A204.1 (cell line): ENCODE results near the gene UNC93A.
"Not testable (repeated sequence)": the region's sequence is repeated elsewhere in the genome, so short reads cannot be mapped to it uniquely, and the experiment has no call there.

ENCODE experiments used
- FAIRE-seq: peaks from 2 replicates; lab custom pipeline; 2012; peaks lifted over from hg19 to GRCh38; lab: Jason Lieb, UNC

UNC93A gene

DNA sequence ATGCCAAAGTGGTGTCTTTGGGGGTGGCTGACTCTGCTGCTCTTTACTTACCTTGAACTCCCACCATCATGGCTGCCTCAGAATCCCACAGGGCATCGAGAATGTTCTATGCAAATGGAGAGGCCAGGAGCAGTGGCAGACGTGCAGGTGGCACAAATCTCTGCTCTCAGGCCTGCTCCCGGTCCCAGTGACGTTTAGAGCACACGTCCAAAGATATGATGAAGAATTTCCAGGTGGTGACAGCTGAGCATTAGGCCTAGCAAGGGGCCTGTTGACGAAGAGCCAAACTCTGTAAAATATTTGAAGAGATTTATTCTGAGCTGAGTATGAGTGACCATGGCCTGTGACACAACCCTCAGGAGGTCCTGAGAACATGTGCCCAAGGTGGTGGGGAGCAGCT is 19.0 kb upstream of the UNC93A start:
- FAIRE-seq, result no peak

DNA sequence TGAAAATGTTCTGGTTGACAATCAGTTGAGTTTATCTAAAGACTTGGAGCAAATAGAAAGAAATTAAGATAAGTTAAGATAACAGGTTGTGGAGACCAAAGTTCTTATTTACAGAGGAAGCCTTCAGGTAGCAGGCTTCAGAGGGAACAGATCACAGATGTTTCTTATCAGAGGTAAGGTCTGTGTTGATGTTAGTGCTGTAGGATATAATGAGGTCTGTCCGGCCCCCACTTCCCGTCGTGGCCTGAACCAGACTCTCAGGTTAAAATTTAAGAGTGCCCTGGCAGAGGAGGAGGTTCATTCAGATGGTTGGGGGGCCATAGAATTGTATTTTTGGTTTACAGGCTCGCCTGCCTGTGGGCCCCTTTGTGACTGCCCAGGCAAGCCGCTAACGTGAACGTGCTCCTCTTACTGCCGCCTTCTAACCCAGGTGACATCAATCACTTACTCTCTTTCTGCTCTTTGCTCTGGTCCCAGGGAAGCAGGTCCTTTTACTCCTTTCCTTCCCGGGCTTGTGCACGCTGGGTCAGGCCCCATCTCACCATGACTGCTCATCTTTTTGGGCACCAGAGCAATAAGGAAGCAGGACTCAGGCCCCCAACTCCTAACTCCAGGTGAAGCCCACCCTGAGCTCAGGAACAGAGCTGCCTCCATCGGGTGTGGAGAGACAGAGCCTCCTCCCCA is 18.3 kb upstream of the UNC93A start:
- FAIRE-seq, result no peak

DNA sequence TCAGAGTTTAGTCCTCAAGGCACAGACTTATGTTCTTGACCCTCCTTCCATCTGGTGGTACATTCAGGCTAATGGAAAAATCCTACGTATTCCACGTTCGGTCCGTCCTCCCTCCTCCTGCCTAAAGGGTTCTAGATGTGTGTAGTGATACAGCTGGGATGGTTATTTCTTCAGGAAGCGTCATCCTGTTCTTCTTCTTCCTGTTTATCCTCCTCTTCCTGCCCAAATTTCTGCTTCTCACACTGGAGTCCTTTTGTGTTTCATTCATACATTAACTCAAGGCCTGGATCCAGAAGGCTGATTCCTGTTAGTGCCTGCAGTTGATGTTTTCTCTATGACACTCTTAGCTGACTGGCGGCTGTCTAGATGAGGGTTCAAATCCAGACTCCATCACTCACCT is 16.8 kb upstream of the UNC93A start:
- no peak for FAIRE-seq

DNA sequence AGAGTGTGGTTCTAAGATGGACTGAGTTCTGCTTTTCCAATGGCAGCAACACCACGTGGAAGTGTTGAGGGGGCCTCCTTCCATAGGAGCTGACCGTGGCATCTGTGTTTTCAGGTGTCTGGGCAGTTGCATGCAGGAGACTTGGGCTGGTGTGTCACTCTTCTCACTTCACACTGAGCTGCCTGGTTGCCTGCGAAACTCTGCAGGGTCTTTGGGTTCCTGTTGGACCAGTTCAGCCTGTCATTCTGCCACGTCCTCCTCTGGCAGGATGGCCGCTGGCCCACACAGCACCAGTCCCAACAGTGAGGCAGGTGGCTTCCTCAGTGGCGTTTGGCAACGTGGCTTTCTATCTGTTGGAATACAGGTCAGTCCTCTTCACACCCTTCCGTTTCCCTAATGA is 16.1 kb upstream of the UNC93A start:
- no peak for FAIRE-seq

DNA sequence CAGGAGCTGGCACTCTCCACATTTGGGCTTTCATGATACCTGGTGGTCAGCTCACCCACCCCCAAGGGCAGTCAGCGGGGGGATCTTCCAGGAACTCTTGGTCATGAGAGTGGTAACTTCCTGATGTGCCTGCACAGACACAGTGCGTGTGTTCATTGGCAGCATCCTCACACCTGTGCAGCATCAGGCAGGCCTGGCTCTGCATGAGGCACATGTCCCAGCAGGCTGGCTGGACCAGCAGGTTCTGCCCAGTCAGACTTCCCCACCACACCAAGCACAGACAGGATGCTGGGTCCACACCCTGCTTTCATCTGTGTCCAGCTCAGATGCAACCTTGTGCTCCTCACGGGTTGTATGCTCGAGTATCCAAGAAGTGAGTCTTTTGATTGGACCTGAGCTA is 15.7 kb upstream of the UNC93A start:
- no peak for FAIRE-seq

DNA sequence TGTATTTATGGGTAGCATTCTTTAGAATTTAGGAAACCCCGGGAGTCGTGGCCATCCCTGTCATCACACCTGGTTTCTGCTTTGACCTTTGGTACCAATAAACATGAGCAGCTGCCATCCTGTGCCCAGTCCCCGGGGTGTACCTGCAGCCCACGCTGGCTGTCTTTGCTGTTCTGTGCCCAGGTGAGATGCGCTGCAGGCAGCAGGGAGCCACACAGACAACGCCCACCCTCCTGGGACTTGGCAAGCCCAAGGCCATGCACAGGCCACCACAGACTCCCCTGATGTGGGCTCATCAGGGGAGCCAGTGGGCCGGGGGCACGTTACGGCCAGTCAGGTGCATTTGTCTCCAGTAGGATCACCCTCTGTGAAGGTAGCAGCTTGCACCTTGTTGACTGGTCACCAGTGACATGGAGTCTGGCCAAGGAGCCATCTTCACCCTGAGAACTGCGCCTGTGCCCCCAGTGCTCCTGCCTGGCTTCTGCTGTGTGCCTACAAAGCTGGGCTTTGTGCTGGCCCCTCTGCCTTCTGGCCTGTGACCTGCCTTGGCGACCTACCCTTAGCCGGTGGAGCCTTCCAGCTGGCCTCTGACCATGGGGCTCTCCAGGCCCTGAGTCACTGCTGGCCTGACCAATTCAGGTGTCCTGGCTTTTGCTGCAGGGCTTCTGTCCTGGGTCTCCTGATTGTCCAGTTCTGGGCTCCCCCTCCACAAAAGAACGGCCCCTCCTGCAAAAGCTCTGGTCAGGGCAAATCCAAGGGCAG is 14.2 kb upstream of the UNC93A start:
- FAIRE-seq, result no peak

DNA sequence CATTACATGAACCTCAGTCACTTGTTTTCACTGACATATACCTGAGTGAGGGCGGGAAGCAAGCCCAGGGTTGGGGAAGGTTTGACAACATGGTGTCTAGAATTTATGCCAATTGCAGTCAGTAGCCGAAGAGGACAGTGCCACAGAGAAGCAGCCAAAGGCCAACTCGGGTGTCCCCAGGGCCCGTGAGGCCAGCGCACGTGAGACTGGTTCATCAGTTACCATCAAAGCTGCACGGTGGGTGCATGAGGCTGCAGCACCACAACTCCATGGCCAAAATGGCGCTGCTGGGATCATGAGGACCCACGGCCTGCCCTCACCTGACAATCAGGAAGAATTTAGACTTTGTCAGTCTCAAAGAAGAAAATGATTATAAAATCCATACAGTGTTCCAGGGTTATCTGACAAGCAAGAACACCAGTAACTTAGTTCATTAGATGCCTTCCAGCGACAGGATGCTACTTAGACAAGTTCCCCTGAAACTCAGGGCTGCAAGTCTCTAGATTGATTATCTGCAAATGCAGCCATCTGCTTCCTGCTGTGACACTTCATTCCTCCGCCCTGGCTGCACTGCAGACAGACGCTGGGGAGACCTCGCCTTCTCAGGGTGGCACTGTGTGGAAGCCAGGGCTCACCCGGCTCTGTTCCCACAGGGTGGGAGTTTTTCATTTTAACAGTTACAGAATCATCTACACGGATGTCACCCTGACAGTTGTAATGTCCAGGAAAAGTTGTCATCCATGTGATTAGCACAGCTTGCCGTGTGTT is 12.8 kb upstream of the UNC93A start:
- not testable (repeated sequence) for FAIRE-seq

DNA sequence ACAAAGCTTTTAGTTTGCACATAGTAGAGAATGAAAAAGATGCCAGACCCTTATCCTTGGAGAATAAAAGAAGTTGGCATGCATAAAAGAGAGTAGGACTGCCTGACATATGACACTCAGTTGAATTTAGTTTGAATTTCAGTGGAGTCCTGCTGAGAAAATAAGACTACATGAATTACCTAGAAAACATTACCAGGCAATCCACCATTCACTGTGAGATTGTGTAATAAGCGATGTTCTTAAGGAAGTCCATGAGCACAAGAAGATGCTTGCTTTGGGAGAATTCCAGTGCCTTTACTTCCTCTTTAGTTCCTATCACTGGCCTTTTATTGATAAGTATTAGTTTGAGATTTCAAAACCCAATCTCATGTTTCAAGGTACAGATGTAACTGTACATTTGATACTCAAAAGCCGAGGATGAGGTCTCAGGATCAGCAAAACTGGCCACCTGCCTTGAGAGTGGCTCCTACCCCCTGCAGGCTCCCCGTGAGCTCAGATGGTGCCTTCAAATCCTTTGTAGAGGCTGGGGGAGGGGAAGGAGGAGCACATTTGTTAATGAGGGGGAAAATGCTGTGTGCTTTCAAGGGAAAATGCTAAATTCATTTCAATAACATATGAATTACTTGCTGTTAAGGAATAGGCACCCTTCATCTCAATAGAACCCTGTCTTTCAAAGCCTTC is 11.2 kb upstream of the UNC93A start:
- no peak for FAIRE-seq

DNA sequence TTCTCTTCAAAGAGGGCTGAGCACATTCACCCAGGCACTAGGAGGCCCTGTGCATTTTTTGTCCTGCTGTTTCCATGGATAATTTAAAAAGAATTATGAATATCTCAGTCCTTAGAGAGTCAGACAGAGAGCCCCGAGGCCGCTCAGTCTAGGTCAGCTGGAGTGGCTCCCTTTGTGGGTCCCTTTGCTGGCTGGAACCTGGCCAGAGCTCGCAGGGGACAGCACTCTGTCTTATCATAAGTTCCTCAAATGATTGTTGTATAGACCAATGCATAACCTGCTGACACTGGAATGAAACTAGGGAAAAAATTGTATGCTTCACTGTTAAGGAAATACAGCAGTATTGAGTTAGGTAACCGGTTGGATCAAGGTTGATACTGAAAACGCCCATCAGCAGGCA is 10.6 kb upstream of the UNC93A start:
- not testable (repeated sequence) for FAIRE-seq

DNA sequence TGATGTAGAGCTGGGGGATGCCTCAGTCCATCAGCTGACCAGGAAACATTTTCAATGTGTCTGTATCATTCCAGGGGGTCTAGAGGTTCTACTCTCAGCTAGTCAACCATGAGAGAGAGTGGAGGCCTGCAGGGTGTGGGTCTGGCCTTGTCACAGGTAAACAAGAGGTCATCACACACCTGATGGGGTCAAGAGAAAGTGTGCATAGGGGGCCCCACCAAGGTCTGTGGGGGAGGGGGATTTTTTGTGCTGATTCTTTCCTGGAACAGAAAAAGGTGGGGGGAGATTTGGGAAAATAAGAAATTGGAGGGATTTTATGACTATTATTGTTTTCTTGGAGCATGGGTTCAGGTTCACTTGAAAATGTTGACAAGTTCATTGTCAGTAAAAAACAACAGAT is 8.9 kb upstream of the UNC93A start:
- no peak for FAIRE-seq

DNA sequence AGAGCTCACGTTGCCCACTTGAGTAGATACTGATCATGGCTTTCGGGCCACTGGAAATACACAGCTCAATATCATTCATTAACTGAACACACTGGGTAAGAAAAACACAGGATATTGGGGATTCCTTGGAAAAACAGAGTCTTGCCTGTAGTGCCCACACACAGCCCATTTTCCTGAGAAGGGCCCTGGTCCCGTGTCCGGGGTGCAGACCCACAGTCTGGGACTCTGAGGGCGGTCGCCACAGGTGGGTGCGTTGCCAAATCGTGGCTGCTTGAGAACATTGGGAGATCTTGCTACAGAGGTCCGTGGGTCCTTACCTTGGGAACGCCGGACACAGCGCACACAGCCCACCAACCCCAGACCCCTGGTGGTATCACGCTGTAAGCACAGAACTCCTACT is 6.5 kb upstream of the UNC93A start:
- FAIRE-seq, result not testable (repeated sequence)

DNA sequence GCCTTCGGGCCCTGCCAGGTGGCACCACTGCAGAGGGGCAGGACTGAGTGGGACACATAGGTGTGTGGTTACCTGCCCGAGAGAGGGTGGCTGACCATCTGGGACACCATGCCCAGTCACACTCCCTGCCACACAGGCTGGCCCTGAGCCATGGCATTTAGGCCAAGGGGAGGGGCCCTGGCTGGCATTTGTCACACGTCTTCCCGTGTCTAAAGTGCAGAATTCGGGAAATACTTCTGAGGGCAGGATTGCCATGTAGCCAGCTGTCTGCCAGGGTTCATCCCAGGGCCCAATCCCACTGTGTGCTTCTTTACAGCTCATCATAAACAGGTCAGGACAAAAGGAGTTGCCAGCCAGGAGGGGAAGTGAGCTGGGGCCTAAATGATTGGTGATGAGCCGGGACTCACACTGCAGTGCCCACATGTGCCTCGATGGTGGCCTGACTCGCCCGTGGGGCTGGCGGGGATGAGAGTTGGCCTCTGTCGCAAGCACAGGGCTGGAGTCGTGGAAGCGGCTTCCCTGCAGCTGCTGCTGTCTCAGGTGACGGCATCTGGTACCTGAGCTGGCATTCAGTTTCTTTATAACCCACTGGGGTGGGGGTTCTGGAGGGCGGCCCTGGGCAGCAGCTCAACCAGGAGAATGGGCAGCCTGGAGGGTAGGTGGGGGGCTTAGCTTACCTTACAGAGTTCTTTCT is 5.9 kb upstream of the UNC93A start:
- no peak for FAIRE-seq

DNA sequence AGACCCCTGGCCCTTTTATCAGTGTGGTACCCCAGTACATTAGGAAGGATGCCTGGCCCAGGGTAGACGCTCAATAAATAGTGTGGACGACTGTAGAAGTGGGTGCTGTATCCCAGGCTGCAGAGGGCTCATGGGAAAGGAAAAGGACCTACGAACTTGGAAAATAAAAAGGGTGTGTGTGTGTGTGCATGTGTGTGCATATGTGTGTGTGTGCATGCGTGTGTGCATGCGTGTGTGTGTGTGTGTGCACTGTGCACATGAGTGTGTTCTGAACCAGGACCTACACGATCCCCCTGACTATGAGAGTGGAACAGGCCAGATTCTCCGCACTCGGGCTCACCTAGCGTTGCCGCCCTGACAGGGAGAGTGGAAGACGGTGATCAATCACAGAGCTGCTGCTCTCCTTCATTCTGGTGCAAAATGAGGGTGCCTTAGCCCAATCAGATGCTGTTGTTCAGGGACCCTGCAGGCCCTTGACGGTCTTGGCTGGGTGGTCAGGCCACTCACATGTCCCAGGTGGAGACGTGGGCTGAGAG is 3.5 kb upstream of the UNC93A start:
- FAIRE-seq, result no peak

DNA sequence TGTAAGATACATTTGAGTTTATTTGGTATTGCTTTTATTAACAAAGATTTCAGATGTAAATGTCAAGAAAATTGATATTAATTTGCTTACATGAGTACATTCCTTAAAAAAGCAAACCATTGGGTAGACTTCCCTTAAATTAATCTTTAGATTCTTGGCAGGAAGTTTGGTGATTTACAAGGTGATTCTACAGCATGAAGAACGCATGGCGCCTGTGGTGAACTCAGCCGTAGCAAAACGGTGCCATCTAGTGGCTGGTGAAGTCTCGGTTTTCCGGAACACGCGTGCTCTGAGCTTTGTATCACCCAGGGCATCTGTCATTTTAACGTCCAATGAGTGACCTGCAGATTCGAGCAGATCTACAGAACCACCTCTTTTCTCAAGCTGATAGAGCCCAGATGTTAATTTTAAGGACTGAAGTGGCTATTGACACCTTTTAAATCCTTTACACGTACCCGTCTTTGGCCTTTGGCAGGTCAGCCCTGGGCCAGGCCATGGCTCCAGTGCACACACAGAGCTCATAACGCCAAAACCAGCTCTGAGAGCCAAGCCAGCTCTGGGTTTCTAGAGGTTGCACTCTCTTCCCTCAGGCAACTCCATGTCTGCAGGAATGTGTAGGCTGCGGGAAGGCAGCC is 2.4 kb upstream of the UNC93A start:
- peak; percentile 97 for FAIRE-seq

DNA sequence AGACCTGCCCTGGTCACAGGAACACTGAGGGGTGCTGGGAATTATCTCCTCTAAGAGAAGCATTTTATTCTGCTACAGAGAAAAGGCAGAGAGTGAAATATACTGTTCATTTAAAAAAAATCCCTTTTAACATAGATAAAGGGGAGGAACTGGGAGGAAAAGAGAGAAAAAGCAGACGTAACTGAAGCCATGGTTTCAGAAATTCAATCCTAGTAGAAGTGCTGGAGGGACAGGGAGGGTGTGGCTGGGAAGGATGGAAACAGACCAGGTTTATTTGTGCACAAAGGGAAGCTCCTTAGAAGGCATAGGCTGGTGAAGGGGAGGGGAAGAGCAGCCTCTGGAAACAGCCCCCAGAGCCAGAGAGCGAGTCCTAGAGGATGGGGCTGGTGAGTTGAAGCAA is 1.8 kb upstream of the UNC93A start:
- FAIRE-seq, result not testable (repeated sequence)

DNA sequence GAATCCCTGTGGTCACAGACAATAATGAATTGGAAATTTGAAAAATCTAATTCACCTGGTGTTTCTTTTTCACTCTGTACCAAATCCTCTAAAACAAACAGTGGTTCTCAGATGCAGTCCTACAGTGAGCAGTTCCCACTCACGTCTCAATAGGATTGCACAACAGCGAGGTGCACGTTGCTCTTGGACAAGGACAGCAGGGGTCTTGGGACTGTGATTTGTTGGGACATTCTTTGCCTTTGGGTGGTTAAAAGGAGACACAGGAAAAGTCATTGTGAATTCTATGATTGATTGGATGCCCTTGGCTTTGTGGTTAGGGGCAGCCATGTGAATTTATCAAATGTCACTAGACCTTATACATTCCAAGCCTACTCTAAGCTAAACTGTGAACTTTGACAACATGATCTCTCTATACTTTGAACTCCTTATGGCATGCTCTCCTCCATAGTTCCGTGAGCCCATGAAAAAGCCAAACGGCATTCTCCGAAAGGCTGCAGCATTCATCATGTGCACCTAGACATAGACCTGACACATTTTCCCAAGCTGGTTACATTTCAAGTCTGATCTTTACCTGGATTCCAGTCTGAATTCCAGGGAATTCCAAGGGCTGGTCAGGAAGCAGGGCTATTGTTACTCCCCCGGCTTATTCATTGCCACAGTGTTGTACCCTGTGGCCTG is 647 bp downstream of the UNC93A start:
- FAIRE-seq, result no peak

DNA sequence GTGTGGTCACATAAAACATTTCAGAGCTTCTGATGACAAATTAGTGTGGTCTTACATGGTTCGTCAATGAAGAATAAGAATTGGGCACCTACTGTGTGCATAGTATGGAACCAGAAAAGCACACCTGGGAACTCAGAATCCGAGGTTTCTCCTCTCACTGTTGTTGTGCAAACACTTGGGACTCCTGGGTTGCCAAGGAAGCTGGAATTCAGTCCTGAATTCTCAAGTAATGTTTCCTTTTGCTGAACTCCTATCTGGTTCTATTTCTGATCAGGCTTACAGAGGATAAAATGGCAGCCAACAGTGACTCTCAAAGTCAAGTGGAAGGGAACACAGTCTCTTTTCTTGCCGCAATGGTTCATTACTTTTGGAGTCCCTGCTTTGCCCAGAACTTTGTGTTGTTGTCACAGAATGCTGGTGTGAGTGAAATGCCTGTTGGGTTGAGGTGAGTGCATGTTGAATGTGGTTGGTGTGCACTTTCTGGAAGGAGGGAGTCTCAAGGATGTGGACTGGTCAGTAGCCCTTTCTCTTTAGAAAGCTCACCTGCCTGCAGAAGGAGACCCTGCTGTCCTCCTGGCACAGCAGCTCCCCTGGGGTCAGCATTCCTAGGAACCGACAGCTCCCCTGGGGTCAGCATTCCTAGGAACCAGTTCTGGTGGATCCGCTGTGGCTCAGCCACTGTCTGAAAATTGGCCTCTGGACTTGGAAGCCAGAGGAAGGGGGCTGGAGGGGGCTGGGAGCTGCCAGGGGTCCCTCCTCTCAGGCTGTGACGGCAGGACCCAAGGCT is 1.4 kb downstream of the UNC93A start:
- FAIRE-seq, result no peak

DNA sequence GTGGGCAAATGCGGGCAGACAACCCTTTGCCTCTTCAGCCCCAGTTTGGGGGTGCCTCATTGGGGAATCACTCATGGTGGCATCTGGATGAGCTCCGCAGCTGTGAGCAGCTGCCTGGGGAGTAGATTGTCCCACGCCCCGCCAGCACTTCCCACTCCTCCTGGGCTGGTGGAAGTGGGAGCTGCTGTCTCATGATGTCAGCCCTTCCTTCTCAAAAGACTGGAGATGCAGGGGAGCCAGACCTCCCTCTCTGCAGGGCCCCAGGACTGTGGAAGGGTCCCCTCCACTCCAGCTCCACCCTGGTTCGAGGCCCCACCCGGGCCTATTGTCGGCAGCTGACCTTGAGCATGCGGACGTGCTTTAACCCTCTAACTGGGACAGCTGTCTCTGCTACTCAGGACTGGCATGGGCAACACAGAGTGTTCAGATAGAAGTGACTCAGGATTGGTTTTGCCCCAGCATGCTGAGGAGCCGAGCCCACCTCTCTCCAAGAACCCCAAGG is 2.0 kb downstream of the UNC93A start:
- no peak for FAIRE-seq

DNA sequence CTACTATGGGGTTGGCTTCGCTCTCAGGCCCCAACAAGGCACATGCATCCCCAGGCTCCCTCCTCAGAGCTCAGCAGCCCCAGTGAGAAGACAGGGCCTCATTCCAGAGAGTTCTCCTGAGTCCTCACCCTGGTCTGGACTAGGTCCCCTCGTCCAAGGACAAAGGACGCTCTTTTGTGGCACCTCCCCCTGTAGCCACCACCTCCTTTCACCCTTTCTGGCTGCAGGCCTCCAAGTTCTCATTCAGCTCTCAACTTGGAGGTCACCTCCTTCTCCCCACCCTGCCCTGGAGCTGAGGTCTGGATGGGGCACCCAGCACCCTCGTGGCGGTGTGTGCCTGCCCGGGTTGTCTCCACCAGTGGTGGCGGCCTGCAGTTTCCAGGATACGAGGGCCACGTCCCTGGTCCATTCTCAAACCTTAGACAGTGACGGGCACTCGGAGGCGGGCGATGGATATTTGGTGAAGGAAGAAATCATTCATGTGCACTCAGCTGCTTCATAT is 2.5 kb downstream of the UNC93A start:
- FAIRE-seq, result no peak

DNA sequence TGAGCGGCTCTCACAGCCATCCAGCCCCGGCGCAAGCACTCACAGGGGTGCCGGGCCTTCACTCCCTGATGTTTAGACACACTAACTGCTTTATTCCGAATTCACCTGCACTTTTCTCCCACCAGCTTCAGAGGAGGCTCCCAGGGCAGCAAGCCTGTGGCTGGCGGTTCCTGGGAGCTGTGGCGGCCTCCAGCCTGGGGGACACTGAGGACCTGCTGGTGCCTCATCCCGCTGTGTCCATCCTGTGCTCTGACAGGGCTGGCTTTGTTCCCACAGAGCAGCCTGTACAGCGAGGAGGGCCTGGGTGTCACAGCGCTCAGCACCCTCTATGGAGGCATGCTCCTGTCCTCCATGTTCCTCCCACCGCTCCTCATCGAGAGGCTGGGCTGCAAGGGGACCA is 3.1 kb downstream of the UNC93A start:
- no peak for FAIRE-seq
